Measurements from ENCODE around the gene EPS8L2. TPM values are rescaled to one million over a fixed set of nuclear protein-coding genes. Genes with fewer than 3 reads are reported as not detected.

Gene EPS8L2
- total and polyA plus RNA-seq, 2 of the 13 experiments (the other 11 are each of a cell fraction or from before 2014, with no cell fraction given), result 89.3 to 416 TPM

GRCh38 chr11:695538-696248 lies 10.3 kb upstream of the EPS8L2 start, which contains the start of gene TMEM80 (continued):
- peak; percentile 55; the same call in 1 of the 2 replicates for TF ChIP-seq WIZ (CRISPR knock-in tag; IDR thresholded peaks at IDR 0.05)
- peak; percentile 58 for TF ChIP-seq PHF20 (CRISPR knock-in tag; IDR thresholded peaks at IDR 0.05)
- TF ChIP-seq ZSCAN5A (CRISPR knock-in tag; IDR thresholded peaks at IDR 0.05; ENCODE audit: borderline replicate concordance), result 0 out of 2 replicates have a peak, but pooled peaks have one; percentile 29
- no peak; the same call in none of the 2 replicates for TF ChIP-seq ZNF724P (CRISPR knock-in tag; IDR thresholded peaks at IDR 0.05; ENCODE audit: borderline replicate concordance)
- TF ChIP-seq MBNL3 (CRISPR knock-in tag; conservative IDR thresholded peaks at IDR 0.05), result no peak
- no peak for TF ChIP-seq CEBPG (CRISPR knock-in tag; IDR thresholded peaks at IDR 0.05)
- 0 out of 2 replicates have a peak, but pooled peaks have one; percentile 88 for TF ChIP-seq ZNF670 (CRISPR knock-in tag; IDR thresholded peaks at IDR 0.05; ENCODE audit: borderline replicate concordance)
- TF ChIP-seq HMGA1 (CRISPR knock-in tag; conservative IDR thresholded peaks at IDR 0.05), result no peak
- peak; percentile 94 for TF ChIP-seq ZNF138 (CRISPR knock-in tag; IDR thresholded peaks at IDR 0.05; ENCODE audit: low read depth)
- 0 out of 2 replicates have a peak, but pooled peaks have one; percentile 24 for TF ChIP-seq ZNF773 (CRISPR knock-in tag; IDR thresholded peaks at IDR 0.05; ENCODE audit: borderline replicate concordance)
- peak; percentile 43; the same call in 1 of the 2 replicates for TF ChIP-seq ZNF546 (CRISPR knock-in tag; conservative IDR thresholded peaks at IDR 0.05)
- TF ChIP-seq RBM22 (optimal IDR thresholded peaks at IDR 0.05; ENCODE audit: low read length), result no peak
- no peak for TF ChIP-seq MZF1 (CRISPR knock-in tag; IDR thresholded peaks at IDR 0.05; ENCODE audit: borderline replicate concordance)
- TF ChIP-seq ZNF556 (CRISPR knock-in tag; IDR thresholded peaks at IDR 0.05; ENCODE audit: borderline replicate concordance), result 0 out of 2 replicates have a peak, but pooled peaks have one; percentile 44
- TF ChIP-seq ZNF280B (CRISPR knock-in tag; IDR thresholded peaks at IDR 0.05; ENCODE audit: borderline replicate concordance), result 0 out of 2 replicates have a peak, but pooled peaks have one; percentile 60
- peak; percentile 23; the same call in 1 of the 2 replicates for TF ChIP-seq ZNF274 (CRISPR knock-in tag; IDR thresholded peaks at IDR 0.05)
- no peak for TF ChIP-seq ZNF775 (CRISPR knock-in tag; IDR thresholded peaks at IDR 0.05; ENCODE audit: borderline replicate concordance)
- peak; percentile 65 for TF ChIP-seq HNRNPLL (IDR thresholded peaks at IDR 0.05; ENCODE audit: low read depth, low read length, poor library complexity, severe bottlenecking)
- TF ChIP-seq ZFP91 (CRISPR knock-in tag; IDR thresholded peaks at IDR 0.05; ENCODE audit: borderline replicate concordance), result peak; percentile 91
- TF ChIP-seq STAG1 (CRISPR knock-in tag; IDR thresholded peaks at IDR 0.05), result no peak
- TF ChIP-seq ZNF569 (CRISPR knock-in tag; IDR thresholded peaks at IDR 0.05; ENCODE audit: borderline replicate concordance), result peak; percentile 68; the same call in 1 of the 2 replicates
- TF ChIP-seq REPIN1 (CRISPR knock-in tag; IDR thresholded peaks at IDR 0.05; ENCODE audit: borderline replicate concordance, low read depth), result peak; percentile 75; the same call in 1 of the 2 replicates
- peak; percentile 40; the same call in 1 of the 2 replicates for TF ChIP-seq PITX1 (CRISPR knock-in tag; IDR thresholded peaks at IDR 0.05)
- TF ChIP-seq ZNF777 (CRISPR knock-in tag; IDR thresholded peaks at IDR 0.05), result peak; percentile 21; the same call in 1 of the 2 replicates
- no peak for TF ChIP-seq MTA1 (CRISPR knock-in tag; IDR thresholded peaks at IDR 0.05; ENCODE audit: borderline replicate concordance)

Measured in HepG2 (cell line).